ENCODE data around the gene THADA.
A peak's percentile ranks its signal among the peaks of the same experiment; 100 is the strongest.

The THADA gene

GRCh38 chr2:43269074-43269572 is 326.7 kb downstream of the THADA start:
- DNase-seq, result peak; percentile 62

GRCh38 chr2:43268066-43268953 is 327.5 kb downstream of the THADA start:
- DNase-seq, result no peak

GRCh38 chr2:43267381-43267780 is 328.5 kb downstream of the THADA start:
- DNase-seq, result no peak

GRCh38 chr2:43266711-43267111 is 329.1 kb downstream of the THADA start:
- DNase-seq, result no peak

GRCh38 chr2:43265421-43265820 is 330.4 kb downstream of the THADA start:
- DNase-seq, result no peak

- DNase-seq, result no peak
Observed at GRCh38 chr2:43265001-43265400, 330.8 kb downstream of the THADA start.

GRCh38 chr2:43262951-43263350 is 332.9 kb downstream of the THADA start:
- DNase-seq, result no peak

- DNase-seq, result no peak
Observed at GRCh38 chr2:43262239-43262638, 333.6 kb downstream of the THADA start.

GRCh38 chr2:43259512-43259911 is 336.3 kb downstream of the THADA start:
- no peak for DNase-seq

GRCh38 chr2:43258547-43259156 is 337.2 kb downstream of the THADA start:
- DNase-seq, result no peak

- peak; percentile 39 for DNase-seq
Observed at GRCh38 chr2:43255296-43255910, 340.4 kb downstream of the THADA start.

GRCh38 chr2:43254331-43254730 is 341.5 kb downstream of the THADA start:
- DNase-seq, result no peak

- DNase-seq, result peak; percentile 30
Observed at GRCh38 chr2:43251171-43251731, 344.6 kb downstream of the THADA start.

- no peak for DNase-seq
Observed at GRCh38 chr2:43250015-43250414, 345.8 kb downstream of the THADA start.

GRCh38 chr2:43248621-43249020 is 347.2 kb downstream of the THADA start:
- no peak for DNase-seq

- no peak for DNase-seq
Observed at GRCh38 chr2:43246641-43247040, 349.2 kb downstream of the THADA start.

- no peak for DNase-seq
Observed at GRCh38 chr2:43241558-43241957, 354.3 kb downstream of the THADA start.

- DNase-seq, result no peak
Observed at GRCh38 chr2:43240766-43241150, 355.1 kb downstream of the THADA start.

- DNase-seq, result no peak
Observed at GRCh38 chr2:43239981-43240765, 355.7 kb downstream of the THADA start.

GRCh38 chr2:43238813-43239212 is 357.0 kb downstream of the THADA start:
- DNase-seq, result no peak

- DNase-seq, result no peak
Observed at GRCh38 chr2:43238176-43238575, 357.7 kb downstream of the THADA start.
